GM18511 (cell line): ENCODE data around the gene STUM.
"Not testable (repeated sequence)": the region's sequence is repeated elsewhere in the genome, so short reads cannot be mapped to it uniquely, and the experiment has no call there.

Experiments used
- ATAC-seq: cut with Tn5 transposase; IDR thresholded peaks from one replicate; pipeline ENCODE4 v1.9.1; 2021; ENCODE audit warnings: mild to moderate bottlenecking, moderate library complexity; ENCODE audit not compliant: unreplicated experiment

Gene STUM

DNA sequence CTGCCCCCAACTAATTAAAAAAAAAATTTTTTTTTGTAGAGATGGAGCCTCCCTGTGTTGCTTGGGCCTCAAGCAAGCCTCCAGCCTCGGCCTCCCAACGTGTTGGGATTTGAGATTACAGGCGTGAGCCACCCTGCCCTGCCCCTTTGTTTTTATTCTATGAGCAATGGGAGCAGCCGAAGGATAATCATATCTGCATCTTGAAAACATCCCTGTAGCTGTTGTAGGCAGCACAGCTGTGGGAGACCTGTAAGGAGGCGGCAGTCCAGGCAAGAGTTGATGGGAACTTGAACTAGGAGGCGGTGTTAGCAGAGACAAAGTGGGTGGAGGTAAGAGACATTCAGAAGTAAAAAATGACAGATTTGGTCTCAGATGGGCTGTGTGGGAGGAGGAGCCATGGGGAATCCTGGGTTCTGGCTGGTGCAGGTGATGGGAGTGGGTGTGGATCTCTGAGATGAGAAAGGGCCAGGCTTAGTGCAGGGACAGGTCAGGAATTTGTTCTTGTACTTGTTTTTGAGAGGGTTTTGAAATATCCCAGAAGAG is 31.3 kb downstream of the STUM start:
- no peak for ATAC-seq

DNA sequence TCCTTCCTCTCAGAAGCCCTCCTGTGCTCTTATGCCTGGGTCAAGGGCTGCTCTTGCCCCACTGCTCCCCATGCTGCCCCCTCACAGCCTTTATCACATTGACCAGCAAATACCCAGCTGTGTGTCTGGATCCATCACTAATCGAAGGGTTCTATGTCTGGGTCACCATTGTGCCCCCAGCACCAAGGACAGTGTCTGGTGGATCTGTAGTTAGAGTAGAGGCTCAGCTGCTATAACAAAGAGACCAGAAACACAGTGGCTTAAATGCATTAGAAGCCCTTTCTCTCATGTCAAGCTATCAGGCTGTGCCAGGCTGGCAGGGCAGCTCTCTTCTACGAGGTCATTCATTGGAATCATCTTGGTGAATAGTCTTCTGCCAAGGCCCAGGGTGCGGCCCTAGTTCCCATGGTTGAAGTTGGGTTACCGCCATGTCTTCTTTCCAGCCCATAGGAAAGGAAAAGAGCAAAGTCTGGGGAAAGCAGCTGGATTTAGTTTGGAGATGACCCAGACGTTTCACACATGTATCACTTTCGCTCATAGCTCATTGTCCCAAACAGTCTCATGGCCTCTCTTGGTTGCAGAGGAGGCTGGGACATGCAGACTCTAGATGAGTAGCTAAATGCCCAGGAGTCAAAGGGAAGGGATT is 32.2 kb downstream of the STUM start:
- ATAC-seq: no peak

GRCh38 chr1:226581650-226582330 is 33.2 kb downstream of the STUM start:
- no peak for ATAC-seq

GRCh38 chr1:226582966-226583365 is 34.4 kb downstream of the STUM start:
- ATAC-seq: no peak

GRCh38 chr1:226584164-226584563 is 35.6 kb downstream of the STUM start:
- no peak for ATAC-seq

- ATAC-seq: no peak
Measured at GRCh38 chr1:226586116-226586515, 37.6 kb downstream of the STUM start.

DNA sequence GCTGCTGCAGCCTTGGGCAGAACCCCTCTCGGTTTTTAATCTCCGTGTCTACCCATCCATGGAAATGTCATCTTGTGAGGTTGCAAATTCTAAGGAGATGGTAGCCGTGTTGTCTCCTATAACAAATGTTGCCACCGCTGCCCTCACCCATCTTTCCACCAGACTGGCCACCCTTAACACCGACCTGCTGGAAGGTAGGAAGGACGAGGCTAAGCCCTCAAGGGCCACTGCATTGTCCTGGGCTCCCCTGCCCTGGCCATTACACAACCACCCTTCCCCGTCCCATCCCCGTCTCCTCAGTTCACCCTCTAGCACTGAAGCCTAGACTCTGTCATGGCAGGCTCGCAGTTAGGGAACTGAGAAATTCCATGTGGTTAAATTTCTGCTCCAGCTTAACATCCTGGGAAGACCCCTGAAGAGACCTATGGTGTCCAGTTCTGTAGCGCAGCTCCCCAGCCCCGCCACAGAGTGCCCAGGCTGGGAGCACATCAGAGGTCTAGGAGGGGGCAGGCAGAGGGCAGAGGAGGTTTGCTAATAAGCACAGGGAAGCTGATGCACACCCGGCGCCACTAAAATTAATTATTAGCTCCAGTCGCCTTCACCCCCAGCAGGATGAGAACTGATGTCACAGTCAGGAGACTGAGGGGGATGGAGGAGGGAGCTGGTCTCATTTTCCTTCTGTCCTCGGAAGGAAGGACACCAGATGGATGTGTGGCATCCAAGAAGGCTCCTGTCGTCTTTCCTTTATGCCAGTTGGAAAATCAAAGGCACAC is 38.3 kb downstream of the STUM start:
- ATAC-seq: no peak

DNA sequence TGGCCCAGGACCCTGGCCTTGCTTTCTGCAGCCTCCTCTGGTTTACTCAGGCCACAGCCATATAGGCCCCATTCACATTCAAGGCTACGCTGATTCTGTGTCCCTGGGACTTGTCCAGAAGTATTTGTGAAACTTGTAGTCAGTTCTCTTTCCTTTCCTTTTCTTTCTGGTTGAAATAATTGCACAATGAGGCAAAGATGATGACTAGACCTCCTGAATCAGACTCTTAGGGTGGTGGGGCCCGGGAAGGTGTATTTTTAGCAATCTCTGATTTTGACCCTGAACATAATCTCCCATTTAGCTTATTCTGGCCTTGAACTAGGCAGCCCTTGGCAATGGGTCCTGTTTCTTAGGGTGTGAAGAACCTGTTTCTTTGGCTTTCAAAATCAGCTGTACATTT is 39.9 kb downstream of the STUM start:
- ATAC-seq: no peak

DNA sequence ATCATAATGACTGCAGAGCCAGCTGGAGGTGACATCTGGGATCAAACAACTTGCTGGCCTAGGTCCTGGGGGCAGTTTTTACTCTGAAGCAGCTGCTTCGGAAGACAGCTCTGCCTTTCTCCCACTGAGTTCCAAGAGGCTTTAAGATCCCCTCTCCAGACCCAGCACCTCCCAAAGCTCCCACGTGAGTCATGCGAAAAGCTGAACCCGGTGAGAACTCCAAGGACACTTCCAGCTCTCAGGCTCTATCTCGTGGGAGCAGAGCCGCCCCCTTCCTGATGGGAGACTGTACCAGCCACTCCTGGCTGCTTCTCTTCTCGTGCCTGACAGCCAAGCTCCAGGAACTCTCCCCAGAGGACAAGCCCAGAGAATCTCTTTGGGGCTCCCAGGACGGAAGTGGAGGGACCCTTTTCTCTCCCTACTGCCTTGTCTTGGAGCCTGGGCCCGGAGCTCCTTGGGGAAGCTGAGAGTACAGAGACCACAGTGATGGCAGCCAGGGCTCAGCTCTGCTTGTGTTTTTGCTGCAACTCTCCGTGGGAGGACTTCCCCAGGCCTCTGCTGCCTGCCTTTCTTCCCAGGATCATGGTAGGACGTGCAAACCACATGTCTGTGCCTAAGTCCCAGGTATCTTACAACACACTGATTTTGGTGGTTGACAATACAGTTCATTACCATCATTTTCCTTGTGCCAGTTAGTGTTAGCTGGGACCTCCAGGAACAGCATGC is 40.6 kb downstream of the STUM start:
- ATAC-seq: no peak

- no peak for ATAC-seq
Measured at GRCh38 chr1:226590614-226591013, 42.0 kb downstream of the STUM start.

DNA sequence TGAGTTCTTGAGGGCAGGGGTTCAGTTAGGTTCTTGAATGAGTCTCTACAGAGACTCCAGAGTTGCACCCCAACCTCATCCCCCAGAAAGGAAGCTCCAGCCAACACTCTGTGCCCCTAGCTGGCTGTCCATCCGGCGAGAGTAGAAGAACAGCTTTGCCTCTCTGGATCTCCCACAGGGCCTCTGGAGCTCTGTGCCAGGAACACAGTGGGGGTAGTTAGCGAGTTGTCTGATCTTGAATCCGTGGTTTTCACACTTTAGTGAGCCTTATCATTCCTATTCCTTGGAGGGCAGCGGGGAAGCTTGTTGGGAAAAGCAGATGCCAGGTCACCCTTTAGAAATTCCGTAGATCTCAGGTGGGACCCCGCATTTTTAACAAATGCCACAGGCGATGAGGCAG is 45.0 kb downstream of the STUM start:
- ATAC-seq: no peak

DNA sequence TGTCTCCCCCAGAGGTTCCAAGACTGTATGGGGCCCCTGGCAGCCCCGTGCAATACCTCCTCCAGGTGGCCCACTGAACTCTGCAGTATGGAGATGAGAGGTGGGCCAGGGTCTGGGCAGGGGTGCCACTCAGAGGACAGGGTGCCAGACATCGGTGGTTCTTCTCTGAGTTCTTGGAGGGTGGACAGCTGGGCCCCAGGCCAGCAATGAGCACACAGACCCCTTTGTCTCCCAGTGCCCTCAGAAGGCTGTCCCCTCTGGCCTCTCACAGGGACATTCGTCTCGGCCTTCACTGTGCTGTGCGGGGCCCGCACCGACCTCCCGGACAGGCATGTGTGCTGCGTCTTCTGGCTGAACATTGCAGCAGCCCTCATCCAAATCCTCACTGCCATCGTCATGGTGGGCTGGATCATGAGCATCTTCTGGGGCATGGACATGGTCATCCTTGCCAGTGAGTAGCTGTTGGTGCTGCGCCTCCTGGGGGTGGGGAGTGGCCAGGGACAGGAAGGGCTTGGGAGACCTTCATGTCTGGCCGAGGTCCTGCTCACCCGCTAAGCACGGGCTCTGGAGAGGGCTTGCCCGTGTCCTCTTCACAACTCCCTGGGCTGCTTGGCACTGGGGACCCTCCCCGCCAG is 48.1 kb downstream of the STUM start:
- no peak for ATAC-seq

- ATAC-seq: no peak
Measured at GRCh38 chr1:226597616-226598454, 49.3 kb downstream of the STUM start.

GRCh38 chr1:226598455-226598849 is 49.9 kb downstream of the STUM start:
- no peak for ATAC-seq

DNA sequence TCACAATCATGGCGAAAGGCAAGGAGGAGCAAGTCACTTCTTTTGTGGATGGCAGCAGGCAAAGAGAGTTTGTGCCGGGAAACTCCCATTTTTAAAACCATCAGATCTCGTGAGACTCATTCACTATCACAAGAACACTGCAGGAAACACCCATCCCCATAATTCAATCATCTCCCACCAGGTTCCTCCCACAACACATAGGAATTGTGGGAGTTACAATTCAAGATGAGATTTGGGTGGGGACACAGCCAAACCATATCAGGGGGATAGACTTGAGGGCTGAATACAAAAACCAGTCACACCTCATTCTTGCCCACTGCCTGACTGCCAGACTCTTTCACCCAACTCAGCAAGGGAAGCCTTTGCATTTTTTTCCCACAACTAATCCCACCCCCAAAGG is 50.4 kb downstream of the STUM start:
- ATAC-seq: not testable (repeated sequence)

DNA sequence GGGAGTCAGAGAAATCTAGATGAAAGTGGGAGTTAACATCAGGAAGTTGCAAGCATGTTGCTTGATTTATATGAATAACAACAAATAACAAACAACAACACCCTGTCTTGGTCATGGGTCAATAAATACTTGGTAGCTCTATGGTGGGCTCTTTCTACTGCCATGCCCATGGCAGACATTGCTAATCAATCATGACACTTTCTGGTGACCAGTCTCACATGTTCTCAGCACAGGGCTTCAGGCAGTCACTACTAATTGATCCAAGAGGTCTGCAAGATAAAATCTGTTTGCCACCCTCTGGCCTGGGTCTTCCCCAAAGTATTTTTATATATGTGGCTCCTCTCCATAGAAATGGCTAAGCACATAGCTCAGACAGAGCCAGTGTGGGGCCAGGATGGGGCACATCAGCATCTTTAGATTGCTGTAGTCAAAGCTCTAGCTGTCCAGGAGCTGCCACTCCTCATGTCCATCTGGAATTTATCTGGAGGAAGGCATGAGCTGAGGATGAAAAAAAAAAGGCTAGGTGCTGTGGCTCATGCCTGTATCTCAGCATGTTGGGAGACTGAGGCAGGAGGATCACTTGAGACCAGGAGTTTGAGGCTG is 51.2 kb downstream of the STUM start:
- no peak for ATAC-seq

- no peak for ATAC-seq
Measured at GRCh38 chr1:226600254-226600653, 51.7 kb downstream of the STUM start.

- ATAC-seq: no peak
Measured at GRCh38 chr1:226601456-226601855, 52.9 kb downstream of the STUM start.
